Upper lobe of left lung (tissue), 4 donors: Measurements from ENCODE around the gene MAML2.

ENCODE experiments used
- CTCF ChIP-seq, 6 experiments: fragments of 450-650 bp in 4 of 6; fragments of 200-600 bp in 2 of 6; sonication (generic) in 2 of 6; IDR thresholded peaks; one replicate each; pipeline ENCODE4 v1.5.1; 2016 to 2019; ENCODE audit warnings: antibody characterized with exemption in 6 of 6
- POLR2AphosphoS5 ChIP-seq, 2 donors: sonication (generic); formaldehyde crosslinking; IDR thresholded peaks; one replicate each; pipeline ENCODE4 v1.5.1; 2017; ENCODE audit warnings: antibody characterized with exemption in 2 of 2

DNA sequence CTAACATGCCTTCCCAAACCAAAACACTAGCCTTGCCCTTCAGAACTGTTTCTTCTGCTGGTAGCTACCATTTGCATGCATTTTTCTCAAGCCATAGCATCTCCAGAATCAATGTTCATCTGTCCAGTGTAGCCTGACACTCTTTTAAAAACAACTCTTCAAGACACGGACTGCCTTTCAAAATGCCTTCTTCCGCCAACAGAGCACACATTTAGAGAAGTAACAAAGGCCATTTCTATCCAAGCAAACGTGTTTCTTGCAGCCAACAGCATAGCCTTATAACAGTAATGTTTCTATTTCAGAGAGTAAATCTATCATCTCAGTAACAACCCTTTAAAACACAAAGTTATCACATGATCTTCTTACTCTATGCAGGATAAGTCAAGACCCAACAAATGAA is 275.8 kb downstream of the MAML2 start:
- TF ChIP-seq CTCF (IDR thresholded peaks at IDR 0.05) (no peak), POLR2AphosphoS5 (IDR thresholded peaks at IDR 0.05) (no peak)
